ENCODE data around the gene ADSS2. TPM values are rescaled to one million over a fixed set of nuclear protein-coding genes. Genes with fewer than 3 reads are reported as not detected.
"Not testable (repeated sequence)": the region's sequence is repeated elsewhere in the genome, so short reads cannot be mapped to it uniquely, and the experiment has no call there.

Gene ADSS2
- total RNA-seq, 4 donors from 2014 or later: 8.0 to 18.4 (median 9.9) TPM

GRCh38 chr1:244383278-244383884, 68.3 kb downstream of the ADSS2 start:
- H3K4me3 ChIP-seq: no peak overlapping the region
- in situ Hi-C loops (cut with MboI; ENCODE audit: low sequenced_read_pairs in 4 of 4): no loop called here
- no peaks in the 10 kb centered on the region for H3K36me3 ChIP-seq
- intact Hi-C loops (cut with DNase I; ENCODE audit: low total_unique reads): no loop called here
- H3K27ac ChIP-seq: no peak overlapping the region
- TF ChIP-seq POLR2A (IDR thresholded peaks at IDR 0.05) (no peak), CTCF (IDR thresholded peaks at IDR 0.05 in 4 of 5, conservative IDR thresholded peaks at IDR 0.05 in 1 of 5) (no peak)
- H3K27me3 ChIP-seq: no peaks in the 10 kb centered on the region
- ATAC-seq (no peak), DNase-seq (no peak)
- H3K9me3 ChIP-seq: no peaks in the 10 kb centered on the region
- H3K4me1 ChIP-seq: no peaks in the 10 kb centered on the region

GRCh38 chr1:244381878-244382565, 69.7 kb downstream of the ADSS2 start:
- no peak overlapping the region for H3K4me3 ChIP-seq
- ATAC-seq (no peak), DNase-seq (no peak)
- no peaks in the 10 kb centered on the region for H3K9me3 ChIP-seq
- H3K36me3 ChIP-seq: no peaks in the 10 kb centered on the region
- H3K4me1 ChIP-seq: no peaks in the 10 kb centered on the region
- intact Hi-C loops (cut with DNase I; ENCODE audit: low total_unique reads) (no loop called here), in situ Hi-C loops (cut with MboI; ENCODE audit: low sequenced_read_pairs in 4 of 4) (no loop called here)
- no peak overlapping the region for H3K27ac ChIP-seq
- TF ChIP-seq POLR2A (IDR thresholded peaks at IDR 0.05) (no peak), CTCF (IDR thresholded peaks at IDR 0.05 in 4 of 5, conservative IDR thresholded peaks at IDR 0.05 in 1 of 5) (no peak)
- H3K27me3 ChIP-seq: no peaks in the 10 kb centered on the region

DNA sequence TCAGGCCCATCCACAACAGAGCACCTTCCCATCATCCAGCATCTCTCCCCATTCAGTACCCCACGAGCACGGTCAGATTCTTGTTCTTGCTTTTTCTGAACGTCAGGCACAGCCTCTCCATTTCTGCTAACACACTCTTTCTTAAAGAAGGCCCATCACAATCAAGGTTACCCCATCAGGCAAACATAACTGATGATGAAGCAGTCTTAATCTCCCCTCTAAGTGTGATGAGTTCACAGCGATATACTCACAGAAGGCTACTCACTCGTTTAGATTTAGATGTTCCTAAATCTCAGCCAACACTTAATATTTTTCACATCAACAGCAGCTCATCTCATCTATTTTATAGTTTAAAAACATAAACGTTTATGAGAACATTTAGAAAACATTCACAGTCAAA, 75.6 kb downstream of the ADSS2 start:
- intact Hi-C loops (cut with DNase I; ENCODE audit: low total_unique reads): no loop called here
- H3K27ac ChIP-seq: no peak overlapping the region
- ATAC-seq (no peak), DNase-seq (no peak)
- H3K4me3 ChIP-seq: no peak overlapping the region
- no peaks in the 10 kb centered on the region for H3K36me3 ChIP-seq
- no peaks in the 10 kb centered on the region for H3K4me1 ChIP-seq
- no peak for TF ChIP-seq CTCF (IDR thresholded peaks at IDR 0.05 in 4 of 5, conservative IDR thresholded peaks at IDR 0.05 in 1 of 5)
- in situ Hi-C loops (cut with MboI; ENCODE audit: low sequenced_read_pairs in 4 of 4): no loop called here
- no peaks in the 10 kb centered on the region for H3K27me3 ChIP-seq
- H3K9me3 ChIP-seq: no peaks in the 10 kb centered on the region

DNA sequence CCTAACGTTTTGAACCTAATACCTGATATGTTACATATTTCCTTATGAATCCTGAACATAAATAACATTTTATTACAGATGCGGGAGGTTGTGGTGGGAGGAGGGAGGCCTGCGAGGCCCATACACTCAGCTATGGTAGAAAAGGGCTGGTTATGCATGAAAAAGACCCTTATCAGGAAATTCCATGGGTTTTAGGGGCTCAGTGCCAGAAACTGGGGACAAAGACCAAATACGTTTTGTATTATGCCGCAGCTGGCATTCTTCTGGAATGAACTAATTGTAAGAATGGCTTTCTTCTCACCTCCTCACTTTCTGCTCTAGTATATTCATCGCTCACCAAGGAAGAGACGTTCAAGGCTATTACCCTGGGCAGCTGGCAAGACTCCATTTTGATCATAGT, 76.7 kb downstream of the ADSS2 start:
- H3K4me3 ChIP-seq: no peak overlapping the region
- H3K27ac ChIP-seq: no peak overlapping the region
- intact Hi-C loops (cut with DNase I; ENCODE audit: low total_unique reads) (no loop called here), in situ Hi-C loops (cut with MboI; ENCODE audit: low sequenced_read_pairs in 4 of 4) (no loop called here)
- H3K4me1 ChIP-seq: no peaks in the 10 kb centered on the region
- no peak for ATAC-seq
- no peaks in the 10 kb centered on the region for H3K36me3 ChIP-seq
- no peak for TF ChIP-seq POLR2A (IDR thresholded peaks at IDR 0.05)
- TF ChIP-seq CTCF (IDR thresholded peaks at IDR 0.05 in 4 of 5, conservative IDR thresholded peaks at IDR 0.05 in 1 of 5): no peak
- no peaks in the 10 kb centered on the region for H3K9me3 ChIP-seq
- no peaks in the 10 kb centered on the region for H3K27me3 ChIP-seq
- no peak for DNase-seq

- H3K4me3 ChIP-seq; H3K27me3 ChIP-seq; in situ Hi-C loops (cut with MboI; ENCODE audit: low sequenced_read_pairs in 4 of 4); H3K9me3 ChIP-seq; intact Hi-C loops (cut with DNase I; ENCODE audit: low total_unique reads); ATAC-seq; DNase-seq; H3K27ac ChIP-seq; H3K36me3 ChIP-seq; H3K4me1 ChIP-seq: not testable (repeated sequence)
These were observed 77.2 kb downstream of the ADSS2 start for GRCh38 chr1:244374484-244374883.
